Measurements from ENCODE around the gene CCDC167.

CCDC167 gene

DNA sequence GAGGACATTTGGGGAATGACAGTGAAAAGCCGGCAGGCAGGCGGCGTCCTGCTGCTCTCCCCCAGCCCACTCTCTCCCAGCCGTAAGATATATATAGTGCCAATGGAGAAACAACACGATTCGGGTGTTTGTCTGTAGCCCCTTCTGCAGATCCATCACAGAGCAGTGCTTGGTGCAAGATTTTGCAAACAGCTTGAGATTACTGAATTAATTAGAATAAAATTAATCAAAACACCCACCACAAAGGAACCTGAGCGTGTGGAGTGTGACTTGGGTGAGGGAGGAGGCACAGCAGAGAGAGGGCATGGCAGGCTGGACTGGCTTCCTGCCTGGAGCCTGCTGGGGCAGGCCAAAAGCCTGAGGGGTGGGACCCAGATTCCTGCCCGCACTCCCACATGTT lies 28.8 kb upstream of the CCDC167 start:
- DNase-seq, result no peak

DNA sequence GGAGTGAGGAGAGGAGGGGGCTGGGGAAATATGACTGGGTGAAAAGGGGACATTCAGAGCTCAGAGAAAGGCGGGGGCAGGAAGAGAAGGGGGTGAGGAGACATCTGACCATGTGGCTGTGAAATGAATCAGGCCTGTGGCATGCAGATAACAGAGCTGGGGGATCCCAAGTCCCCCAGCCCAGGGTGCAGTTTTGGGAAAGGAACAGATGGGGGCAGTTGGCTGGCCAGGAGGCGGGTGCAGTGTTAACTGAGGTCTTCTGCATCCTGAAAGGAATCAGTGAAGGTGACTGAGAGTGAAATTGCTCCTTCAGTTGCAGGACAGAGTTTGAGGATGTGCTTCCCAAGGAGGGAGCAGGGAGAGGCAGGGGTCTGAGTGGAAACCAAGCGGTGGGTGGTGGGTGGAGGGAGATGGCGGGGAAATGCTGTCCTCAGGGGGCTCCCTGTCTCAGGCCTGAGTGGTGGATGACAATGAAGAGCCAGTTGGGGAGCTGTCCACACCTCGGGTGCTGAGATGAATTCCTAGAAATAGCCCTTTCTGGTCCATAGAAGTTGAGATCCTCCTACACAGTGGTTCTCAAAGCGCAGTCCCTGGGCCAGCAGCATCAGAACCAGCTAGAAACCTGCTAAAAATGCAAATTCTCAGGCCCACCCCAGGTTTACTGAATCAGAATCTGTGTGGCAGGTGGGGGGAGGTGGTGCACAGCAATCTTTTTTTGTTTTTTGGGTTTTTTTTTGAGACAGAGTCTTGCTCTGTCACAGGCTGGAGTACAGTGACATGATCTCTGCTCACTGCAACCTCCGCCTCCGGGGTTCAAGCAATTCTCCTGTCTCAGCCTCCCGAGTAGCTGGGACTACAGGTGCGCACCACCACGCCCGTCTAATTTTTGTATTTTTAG lies 26.0 kb upstream of the CCDC167 start:
- DNase-seq, result no peak

DNA sequence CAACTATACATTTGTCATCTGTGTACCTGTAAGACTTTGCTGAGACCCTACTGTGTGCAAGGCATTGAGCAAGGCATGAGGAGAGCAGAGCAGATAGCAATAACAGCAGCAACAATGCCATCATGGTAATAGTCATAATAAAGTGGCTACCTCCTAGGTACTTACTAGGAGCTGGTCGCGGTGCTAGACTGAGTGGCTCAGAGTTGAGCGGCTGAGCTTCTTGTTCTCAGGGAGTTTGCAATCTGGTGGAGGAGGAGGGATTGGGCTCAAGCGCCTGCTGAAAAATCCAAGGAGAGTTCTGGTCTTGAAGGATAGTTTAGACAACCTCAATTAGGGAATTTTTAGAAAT lies 25.3 kb upstream of the CCDC167 start:
- DNase-seq, result no peak

DNA sequence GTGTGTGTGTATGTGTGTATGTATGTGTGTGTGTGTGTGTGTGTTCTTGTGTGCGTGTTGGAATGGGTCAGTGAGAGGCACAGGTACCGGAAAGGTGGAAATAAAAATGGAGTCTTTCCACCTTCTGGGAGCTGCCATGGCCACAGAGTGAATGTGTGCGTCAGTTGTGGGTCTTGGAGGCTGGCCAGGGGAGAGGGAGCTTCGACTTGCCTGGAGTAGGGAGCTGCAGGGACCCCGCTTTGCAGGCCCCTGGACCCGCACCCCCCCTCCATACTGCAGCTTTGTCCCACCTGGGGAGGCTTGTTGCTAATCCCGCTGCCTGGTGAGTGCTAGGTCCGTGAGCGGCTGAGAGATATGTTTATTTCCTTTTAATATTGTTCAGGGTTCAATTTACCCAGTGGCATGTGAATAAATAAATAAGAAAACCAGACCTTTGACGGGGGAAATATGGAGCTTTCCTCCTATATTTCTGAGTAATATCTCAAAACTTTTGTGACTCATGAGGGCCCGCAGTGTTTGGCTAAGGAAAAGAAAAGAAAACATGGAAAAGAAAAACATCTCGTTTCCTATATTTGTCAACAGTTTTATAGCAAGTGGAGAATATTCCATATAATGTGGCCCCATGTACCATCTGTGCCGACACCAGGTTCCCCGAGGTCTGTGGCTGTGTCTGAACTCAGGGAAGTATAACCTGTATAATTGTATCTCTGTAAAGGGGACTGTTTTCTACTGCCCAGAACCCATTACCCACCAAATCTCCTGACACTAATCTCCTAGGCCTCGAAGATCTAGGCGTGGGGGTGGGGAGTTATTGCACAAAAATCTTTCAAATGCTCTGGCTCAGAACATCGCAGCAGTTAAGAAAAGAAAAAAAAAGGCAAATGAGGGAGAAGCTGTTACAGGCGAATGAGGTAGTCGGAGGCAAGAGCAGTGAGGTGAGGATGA lies 24.6 kb upstream of the CCDC167 start:
- peak; percentile 58 for DNase-seq

DNA sequence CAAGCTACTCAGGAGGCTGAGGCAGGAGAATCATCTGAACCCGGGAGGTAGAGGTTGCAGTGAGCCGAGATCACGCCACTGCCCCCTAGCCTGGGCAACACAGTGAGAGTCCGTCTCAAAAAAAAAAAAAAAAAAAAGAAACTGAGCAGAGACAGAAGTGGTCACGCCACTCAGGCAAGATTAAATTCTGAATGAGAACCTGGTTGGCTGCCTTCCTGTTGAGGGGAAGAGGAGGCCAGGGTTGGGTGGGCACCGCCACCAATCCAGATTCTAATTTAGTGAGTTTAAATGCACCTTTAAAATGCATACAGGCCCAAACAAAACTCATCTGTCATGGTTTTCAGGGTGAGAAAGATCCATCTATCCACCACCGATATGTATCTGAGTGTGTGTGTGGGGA lies 23.7 kb upstream of the CCDC167 start:
- no peak for DNase-seq

DNA sequence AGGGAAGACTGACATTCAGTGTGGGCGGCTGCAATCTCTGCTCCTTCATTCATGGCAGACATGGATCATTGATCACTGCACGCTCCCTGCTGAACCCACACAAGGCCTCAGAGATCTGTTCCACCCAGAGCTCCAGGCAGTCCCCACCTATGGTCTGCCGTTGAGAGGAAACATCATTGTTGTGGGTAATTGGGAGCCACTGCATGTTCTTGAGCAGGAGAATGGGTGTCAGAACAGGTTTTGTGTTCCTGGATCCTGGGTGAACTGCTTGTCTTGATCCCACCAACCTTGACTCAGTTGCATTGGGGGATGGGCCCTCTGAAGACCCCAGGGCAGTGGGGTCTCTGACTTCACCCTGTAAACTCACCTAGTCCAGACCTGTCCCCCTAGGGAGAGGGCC lies 23.1 kb upstream of the CCDC167 start:
- no peak for DNase-seq

DNA sequence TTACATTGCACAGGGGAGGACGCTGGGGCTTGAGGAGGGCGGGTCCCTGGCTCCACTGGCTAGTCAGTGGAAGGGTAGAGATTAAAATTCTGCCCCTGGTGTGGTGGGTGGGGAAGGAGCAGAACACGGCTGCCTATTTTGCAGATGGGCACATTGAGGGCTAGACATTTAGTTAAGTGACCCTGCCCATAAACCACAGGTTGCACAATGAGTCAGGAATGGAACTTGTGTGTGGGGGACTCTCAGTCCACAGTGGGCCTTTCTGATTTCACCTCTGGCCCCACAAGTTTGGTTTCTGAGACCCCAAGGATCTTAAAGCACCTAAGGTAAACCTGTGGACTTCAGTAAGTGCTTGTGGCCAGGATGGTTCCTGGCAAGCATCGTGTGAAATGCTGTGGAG lies 22.0 kb upstream of the CCDC167 start:
- DNase-seq, result no peak

DNA sequence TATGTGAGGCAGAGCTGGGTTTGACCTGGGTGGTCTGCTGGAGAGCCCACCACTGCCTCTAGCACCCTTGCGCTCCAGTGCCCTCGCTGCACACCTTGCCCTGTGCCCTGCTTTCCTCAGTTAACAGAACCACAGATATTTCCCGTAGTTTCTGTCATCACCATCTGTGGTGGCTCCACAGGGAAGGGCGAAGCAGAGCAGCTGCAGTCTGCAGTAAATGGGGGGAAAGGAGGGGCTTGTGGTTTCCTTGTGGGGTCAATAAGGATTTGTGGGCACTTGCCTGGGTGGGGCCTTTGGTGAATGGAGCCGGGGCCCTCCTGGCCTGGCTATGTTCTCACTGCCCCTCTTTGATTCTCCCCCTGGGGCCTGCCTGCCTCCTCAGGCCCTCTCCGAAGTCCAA lies 21.2 kb upstream of the CCDC167 start:
- no peak for DNase-seq

DNA sequence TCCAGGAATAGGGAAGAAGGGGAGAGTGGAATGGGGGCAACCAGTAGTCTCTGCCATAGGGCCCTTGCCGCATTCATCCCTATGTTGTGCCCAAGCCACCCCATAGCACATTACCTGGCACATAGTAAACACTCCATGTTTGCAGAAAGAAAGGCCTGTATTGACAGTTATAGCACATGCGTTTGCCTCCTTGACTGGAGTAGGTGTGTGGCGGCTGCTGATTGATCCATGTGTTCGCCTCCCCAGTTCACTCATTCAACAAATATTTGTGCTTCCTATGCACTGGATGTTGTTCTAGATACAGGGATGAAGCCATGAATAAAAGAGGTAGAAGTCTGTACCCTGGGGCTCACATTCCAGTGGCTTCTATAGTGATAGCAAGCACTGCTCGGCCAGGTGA lies 19.8 kb upstream of the CCDC167 start:
- DNase-seq, result no peak

DNA sequence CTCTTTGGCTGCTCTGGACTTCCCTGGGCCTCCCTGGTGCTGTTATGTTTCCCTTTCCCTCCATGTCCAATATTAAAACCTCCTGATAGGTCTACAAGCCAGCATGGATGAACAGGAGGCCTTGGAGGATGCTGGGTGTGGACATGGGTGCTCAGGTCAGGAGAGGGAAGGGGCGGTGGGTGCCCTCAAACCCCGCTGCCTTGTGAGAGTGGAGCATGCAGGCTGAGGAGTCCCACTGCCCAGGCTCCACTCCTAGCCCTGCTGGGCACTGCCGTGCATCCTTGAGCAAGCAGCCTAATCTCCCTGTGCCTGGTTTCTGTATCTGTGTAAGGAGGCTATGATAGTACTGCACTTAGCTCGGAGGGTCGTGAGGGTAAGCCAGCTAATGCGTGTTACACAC lies 18.4 kb upstream of the CCDC167 start:
- no peak for DNase-seq

DNA sequence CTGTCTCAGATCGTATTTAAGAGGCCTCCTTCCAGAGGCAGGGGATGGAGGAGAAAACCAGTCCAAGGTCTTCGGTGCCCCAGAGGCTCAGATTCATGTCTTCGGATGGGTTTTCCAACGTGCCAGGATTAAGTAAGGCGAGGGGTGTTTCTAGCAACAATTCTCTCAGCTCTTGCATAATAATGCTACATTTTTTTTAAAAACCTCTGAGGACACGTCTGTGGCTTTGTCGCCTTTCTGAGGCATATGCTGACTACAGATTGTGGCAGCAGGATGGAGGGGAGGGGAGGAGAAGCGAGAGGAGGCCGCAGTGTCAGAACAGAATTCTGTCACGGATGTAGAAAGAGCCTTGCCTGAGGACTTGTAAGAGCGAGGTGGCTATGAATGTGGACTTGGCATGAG lies 17.7 kb upstream of the CCDC167 start:
- no peak for DNase-seq

DNA sequence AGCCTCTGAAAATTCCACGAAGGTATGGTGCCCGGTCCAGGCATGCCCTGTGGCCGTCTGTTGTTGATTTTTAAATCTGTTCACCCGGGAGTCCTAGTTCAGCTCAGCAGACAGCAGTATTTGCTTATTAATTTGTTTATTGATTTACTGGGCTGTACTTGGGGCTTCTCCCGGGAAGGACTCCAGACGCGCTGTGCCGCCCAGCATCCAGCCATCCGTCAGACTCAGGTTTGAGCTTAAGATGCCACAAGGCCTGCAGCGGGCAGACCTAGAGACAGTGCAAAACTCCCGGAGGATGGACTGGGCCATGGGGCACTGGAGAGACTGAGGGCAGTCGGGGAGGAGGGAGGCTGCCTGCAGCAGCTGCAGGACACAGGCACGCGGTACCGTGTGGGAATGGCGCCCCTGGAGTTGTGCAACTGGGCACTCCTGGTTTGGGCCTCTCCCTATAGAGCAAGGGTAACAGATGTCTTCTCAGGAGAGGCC lies 17.3 kb upstream of the CCDC167 start:
- no peak for DNase-seq

DNA sequence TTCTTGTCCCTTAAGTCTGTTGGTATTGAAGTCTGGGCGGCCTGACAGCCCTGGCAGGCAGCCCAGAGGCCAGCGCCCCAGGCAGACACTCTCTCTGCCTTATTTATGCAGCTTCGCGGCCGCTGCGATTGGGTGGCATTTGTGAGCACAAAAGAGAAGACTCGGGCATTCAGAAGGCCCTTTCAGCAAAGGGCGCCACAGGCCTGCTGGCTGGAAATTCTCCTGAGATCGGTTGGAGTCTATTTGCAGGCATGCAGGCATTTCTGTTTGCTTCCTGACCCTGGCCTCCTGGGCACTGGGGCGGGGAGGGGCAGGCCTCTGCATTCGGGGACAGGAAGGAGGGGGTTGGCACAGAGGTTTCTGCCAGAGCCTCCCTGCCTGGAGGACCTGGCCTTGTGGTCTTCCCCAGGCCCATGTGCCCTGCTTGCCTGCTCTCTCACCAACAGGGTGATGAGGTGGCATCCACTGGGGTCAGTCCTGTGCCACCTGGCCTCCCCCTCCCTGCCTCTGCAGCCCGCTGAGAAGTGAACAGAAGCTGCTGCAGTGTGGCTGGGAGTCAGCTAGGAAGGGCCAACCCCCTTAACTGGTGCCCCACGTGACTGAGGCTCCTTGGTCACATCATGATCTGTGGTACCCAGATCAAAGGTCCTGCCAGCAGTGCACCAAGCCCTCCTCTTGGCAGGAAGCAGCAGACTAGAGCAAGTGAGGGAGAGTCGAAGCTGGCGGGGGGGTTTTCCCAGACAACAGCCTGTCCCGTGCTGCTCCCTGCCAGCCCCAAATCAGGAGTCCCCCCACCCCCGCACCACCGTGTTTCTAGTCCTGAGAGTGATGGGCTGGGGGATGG lies 16.6 kb upstream of the CCDC167 start:
- no peak for DNase-seq

DNA sequence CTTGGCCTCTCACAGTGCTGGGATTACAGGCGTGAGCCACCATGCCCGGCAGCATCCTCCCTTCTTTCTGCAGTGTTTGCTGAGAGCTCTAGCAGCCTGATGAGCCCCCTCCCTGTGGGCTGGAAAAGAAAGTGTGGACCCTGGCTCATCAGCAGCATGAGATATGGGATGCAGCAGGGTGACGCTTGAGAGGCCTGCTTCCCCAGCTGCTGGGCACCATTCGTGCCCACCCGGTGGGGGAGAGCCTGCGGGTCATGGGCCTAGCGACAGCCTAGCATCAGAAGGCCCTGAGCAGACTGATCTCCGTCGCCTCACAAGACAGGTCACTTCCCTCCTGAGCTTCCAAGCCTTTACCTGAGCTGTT lies 16.0 kb upstream of the CCDC167 start:
- DNase-seq, result no peak

DNA sequence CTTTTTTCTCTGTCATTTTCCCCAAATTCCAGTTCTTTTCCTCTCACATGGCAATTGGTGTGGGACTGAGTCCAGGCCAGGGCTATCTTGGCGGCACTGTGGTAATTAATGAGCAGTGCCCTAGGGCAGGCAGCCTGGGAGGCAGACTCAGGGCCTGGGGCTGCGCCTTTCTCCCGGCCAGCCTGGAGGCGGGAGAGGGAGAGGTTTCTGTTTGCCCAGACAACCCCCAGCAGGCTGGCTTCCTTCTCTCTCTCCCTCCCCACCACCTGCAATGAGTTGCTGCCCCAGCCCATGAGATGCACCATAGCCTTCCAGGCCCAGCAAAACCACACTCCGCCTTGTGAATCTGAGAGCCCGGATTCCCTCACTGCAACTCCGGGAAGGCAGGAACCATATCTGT lies 15.1 kb upstream of the CCDC167 start:
- no peak for DNase-seq

DNA sequence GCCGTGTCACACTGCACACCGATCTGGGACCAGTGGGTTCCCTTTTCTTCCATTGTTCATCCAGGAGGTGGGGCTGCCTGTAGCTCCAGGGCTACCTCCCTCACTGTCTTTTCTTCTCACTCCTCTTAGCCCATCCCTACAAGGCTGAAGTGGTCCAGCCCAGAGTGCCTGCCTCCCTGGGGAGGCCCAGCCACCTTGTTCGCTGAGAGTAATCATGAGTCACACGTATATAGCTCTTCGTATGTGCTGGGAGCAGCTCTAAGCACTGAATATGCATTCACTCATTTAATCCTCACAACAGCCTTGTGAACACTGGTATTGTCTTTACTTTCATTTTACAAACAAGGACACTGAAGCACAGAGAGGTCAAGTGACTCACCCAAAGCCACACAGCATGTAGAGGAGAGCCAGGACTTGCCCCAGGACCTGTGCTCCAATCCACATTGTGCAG lies 14.7 kb upstream of the CCDC167 start:
- no peak for DNase-seq

DNA sequence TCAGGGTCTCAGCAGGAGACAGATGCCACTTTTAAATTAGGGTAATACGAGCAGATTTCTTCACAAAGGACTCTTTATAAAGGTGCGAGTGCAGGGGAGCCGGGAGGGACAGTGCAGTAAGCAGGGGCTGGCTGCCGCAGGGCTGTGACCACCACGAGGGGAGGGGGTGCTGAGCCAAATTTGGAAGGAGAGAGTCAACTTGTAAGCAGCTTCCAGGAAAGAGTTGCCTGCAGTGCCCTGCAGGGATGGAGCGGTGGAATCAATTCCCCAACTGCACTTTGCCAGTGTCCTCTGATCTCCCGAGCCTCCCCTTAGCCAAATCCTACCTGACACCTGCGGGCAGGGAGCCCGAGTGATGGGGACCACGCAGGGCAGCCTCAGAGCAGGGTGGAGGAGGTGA lies 13.9 kb upstream of the CCDC167 start:
- DNase-seq, result no peak

DNA sequence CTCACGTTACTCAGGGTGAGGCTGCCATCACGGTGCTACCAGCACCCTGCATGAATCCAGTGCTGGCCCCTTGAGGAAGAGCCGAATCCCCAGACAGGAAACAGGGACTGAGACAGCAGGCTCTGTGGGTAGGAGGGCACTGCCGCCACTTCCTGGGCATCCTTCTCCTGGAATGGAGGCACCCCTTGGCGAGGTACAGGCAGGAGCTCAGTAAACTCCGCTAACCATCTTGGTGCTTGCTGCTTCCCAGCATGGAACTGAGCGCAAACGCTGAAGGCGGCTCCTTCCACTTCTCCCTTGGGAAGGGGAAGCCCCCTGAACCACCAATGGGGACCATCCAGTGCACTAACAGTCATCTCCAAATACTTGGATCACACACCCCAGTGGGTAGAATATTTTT lies 13.5 kb upstream of the CCDC167 start:
- DNase-seq, result no peak

DNA sequence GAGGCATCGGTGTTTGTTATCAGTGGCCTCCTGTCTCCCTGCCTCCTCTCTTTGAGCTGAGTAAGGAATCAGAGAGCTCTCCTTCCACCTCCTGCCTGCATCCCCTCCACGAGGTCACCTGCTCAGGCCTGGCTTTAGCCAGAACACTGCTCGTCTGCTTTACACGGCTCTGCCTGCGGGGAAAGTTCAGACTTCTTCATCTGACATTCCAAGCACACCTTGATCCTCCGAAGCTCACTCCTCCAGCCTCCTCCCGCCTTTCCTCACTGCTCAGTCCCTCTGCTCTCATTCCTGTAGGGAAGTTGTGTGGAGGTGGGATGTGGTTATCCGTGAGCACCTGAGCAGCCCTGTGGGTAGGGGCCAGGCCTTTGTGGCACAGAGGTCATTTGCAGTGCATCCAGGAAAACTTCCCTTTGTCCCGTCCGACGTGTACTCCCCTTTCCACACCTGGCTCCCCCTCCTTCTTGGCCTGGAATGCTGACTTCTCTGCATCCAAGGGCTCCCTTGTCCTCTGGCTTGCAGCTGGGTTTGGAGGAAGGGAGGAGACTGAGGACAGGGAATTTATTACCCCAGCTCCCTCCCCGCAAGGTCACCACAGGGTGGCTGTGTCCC lies 12.8 kb upstream of the CCDC167 start:
- DNase-seq, result no peak

DNA sequence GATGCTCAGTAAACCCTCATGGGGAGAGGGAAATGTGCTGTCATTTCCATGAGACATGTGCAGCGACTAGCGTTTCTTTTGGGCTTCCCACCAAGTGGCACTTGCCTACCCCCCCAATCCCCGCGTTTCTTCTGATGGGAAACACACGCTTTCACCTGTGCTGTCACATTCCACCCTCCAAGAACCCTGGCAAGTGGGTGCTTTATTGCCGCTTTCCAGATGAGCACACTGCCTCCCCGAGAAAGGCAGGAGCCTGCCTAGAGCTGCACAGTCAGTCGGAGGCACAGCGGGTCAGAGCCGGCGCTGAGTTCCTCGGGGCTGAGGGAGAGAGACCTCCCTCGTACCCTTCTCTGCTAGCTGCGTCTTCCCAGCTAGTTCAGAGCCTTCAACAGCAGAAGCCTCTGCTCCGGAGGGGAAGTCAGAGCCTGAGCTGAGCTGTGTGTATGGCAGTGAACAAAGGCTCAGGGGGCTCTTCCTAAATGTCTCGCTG lies 12.3 kb upstream of the CCDC167 start:
- DNase-seq, result no peak

DNA sequence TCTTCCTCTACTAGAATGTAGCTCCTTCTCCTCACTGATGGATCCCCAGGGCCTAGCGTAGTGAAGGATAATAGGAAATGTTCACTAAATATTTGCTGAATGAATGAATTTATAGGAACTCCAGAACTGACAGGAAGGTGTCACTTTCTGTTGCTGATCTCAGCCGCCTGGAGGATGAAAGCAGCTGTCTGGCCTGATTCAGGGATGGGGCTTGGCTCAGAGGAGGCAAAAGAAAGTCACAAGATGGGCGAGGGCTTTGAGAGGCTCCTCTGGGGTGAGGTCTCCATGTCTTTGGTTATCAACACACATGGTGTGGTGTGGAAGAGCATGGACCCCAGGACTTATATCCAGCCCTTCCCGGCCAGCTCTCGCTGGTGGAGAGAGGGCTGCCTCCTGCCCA lies 11.5 kb upstream of the CCDC167 start:
- no peak for DNase-seq

DNA sequence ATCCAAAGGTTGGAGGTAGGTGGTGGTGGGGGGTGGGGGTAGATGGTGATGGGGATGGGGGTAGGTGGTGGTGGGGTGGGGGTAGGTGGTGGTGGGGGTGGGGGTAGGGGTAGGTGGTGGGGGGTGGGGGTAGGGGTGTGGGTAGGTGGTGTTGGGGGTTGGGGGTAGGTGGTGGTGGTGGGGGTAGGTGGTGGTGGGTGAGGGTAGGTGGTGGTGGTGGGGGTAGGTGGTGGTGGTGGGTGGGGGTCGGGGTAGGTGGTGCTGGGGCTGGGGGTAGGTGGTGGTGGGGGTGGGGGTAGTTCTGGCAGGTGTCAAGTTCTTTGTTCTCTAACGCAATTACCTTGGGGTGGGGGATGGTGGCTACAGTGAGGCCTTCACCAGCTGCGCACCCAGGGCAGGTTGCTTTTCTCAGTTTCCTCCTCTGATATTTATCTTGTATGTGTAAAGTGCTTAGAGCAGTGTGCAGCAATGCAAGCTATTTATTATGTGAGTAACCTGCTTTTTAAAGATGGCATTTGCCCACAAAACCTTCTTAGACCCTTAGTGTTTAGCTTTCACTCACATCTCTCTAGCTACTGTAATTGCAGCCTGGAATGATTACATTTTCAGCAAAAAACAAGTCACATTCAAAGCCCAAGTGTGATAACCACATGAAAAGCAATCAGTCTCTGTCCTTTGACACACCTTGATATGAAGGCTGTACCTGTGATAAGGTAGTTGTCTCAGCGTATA lies 8.2 kb upstream of the CCDC167 start:
- no peak for DNase-seq
